GM12873 (cell line): ENCODE results near the gene ZNF747.

Experiments
- TF ChIP-seq, protein P1 (sequence below): IDR thresholded peaks from 2 replicates; pipeline ENCODE4 v1.5.1; 2012; ENCODE audit warnings: low read depth, mild to moderate bottlenecking, moderate library complexity, low read length, control low read depth; ENCODE audit not compliant: insufficient read depth; ENCODE audit errors: missing control alignments

Gene ZNF747

DNA sequence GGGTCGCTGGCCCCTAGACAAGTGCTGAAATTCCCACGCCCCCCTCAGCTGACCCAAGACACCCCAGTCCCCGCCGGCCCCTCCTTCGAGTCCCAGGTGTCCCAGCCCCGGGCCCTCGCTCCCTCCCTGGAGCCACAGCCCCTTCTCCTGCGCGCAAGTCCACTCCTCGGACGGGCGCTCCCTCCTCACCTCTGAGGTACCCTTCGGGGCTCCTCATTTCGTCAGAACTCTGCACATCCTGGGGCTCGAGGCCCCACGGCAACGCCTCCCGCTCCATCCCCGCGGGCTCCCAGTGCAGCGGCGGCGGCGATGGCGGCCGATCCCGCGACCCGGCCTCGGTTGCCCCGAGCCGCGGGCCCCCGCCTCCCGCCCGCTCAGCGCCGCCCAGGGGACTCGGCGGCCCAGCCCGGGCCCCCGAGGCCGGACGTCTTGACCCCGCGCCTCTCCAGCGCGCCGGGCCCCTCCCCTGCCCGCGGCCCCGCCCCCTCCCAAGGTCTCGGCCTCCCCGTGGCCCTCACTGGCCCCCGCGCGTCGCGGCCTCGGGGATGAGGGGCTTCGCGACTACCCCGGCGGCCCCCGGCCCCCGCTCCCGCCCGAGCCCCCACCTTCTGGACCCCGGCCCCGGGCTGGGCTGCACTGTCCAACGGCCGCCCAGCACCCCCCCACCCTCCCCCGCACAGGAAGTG, 8.4 kb downstream of the ZNF747 start, which contains the start of gene ZNF768:
TSS of gene ZNF768 (minus strand) at position 430 of the 686 bp plus-strand sequence. CDS start at position 277, 153 bp downstream.
- TF ChIP-seq, protein P1, sequence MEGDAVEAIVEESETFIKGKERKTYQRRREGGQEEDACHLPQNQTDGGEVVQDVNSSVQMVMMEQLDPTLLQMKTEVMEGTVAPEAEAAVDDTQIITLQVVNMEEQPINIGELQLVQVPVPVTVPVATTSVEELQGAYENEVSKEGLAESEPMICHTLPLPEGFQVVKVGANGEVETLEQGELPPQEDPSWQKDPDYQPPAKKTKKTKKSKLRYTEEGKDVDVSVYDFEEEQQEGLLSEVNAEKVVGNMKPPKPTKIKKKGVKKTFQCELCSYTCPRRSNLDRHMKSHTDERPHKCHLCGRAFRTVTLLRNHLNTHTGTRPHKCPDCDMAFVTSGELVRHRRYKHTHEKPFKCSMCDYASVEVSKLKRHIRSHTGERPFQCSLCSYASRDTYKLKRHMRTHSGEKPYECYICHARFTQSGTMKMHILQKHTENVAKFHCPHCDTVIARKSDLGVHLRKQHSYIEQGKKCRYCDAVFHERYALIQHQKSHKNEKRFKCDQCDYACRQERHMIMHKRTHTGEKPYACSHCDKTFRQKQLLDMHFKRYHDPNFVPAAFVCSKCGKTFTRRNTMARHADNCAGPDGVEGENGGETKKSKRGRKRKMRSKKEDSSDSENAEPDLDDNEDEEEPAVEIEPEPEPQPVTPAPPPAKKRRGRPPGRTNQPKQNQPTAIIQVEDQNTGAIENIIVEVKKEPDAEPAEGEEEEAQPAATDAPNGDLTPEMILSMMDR, result no peak

DNA sequence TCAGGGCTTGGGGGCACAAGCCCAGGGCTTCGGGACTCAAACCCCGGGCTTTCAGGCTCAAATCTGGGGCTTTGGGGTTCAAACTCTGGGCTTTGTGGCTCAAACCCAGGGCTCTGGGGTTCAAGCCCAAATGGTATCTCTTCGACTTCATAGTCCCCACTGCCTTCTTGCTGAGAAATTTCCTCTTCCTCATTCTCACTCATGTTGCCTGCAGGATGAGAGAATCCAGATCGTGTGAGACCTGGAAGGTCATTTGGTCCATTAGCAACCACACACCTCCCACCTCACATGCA, 8.9 kb downstream of the ZNF747 start:
- TF ChIP-seq, protein P1, result no peak

DNA sequence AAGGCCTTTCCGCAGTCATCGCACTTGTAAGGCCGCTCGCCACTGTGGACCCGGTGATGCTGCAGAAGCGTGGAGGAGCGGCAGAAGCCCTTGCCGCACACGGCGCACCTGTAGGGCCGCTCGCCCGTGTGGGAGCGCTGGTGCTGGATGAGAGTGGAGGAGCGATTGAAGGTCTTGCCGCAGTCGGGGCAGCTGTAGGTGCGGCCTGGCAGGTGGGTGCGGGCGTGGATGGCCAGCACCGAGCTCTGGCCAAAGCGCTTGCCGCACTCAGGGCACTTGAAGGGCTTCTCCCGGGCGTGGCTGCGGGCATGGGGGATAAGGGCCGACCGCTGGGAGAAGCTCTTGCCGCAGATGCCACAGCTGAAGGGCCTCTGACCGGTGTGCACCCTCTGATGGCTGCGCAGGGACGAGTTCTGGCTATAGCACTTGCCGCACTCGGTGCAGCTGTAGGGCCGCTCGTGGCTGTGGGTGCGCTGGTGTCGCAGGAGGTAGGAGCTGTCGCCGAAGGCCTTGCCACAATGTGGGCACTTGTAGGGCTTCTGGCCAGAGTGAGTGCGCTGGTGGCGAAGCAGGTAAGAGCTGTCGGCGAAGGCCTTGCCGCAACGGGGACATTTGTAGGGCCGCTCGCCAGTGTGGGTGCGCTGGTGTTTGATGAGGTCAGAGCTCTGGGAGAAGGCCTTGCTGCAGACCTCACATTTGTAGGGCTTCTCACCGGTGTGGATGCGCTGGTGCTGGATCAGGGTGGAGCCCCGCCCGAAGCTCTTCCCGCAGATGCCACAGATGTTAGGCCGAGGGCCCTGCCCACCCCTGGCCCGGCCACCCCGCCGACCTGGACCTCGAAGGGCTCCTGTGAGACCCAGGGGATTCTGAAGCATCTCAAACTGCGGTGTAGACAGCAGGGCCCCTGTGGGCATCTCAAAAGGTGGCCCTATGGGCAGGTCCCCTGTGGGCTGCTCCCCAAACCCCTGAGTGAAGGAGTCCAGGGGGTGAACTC, 9.8 kb downstream of the ZNF747 start:
- TF ChIP-seq, protein P1, result no peak

DNA sequence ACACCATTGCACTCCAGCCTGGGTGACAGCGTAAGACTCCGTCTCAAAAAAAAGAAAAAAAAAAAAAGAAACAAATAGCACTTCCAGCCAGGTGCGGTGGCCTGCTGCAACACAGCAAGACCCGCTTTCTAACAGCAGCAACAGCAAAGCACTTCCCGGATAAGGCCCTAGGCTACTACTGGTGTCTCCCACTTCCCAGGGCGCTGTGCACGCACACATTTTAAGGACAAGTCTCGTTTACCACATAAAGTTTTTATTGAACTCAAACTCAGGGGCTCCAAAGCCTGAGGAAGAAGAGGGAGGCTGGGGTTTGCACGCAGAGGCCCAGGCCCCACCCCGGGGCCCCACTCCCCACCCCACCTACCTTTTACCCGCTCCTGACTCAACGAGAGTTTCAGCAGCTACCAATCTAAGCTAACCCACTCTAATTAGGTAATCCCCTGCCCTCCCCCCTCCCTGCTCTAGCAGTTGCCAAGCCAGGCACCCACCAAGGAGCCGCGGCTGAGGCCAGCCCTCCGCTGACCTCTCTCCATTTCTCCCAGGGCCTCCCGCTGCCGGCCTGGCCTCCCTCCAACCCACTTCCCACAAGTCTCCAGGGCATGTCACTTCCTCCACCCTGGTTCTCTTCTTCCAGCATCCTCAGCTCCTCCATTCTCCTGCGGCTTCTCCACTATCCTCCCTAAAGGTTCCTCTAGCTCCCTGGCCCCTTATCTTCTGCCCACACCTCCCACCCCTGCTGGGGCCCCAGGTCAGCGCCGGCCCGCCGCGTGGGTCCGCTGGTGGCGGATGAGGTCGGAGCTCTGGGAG, 10.7 kb downstream of the ZNF747 start:
- TF ChIP-seq, protein P1, result no peak

DNA sequence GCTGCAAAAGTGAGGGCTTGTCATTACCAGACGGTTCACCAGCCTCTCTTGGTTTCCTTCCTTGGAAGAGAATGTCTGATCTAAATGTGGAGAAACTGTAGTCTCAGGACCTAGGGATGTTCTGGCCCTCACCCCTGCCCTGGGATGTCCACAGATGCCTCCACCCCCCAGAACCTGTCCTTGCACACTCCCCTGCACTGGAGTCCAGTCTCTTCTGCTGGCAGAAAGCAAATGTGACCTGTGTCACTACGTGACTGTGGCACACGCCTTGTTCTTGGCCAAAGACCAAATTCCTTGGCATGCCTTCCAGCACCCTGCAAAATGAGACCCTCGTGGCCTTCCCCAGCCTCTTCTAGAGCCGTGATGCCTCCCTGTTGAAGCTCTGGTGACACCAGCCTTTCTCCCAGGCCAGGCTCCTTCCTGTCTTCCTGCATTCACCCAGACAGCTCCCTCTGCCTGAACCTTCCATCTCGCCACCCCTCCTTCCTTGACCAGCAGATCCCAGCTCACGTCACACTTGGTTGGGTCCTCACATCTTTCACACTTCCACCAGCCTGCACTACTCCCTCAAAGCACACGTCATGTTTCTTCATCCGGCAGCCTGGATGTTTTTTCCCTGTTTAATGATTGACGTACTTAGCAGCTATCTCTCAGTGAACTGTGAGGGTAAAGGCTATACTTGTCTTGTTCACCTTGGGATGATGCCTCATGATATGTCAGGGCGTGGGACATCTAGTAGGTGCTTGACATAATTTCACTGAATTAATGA, 12.6 kb downstream of the ZNF747 start:
- TF ChIP-seq, protein P1, result no peak

DNA sequence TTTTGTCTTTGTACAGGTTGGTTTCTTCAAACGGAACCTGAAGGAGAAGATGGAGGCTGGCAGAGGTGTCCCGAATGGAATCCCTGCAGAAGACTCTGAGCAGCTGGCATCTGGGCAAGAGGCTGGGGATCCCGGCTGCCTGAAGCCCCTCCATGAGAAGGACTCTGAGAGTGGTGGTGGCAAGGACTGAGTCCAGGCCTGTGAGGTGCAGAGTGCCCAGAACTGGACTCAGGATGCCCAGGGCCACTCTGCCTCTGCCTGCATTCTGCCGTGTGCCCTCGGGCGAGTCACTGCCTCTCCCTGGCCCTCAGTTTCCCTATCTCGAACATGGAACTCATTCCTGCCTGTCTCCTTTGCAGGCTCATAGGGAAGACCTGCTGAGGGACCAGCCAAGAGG, 13.2 kb downstream of the ZNF747 start:
- TF ChIP-seq, protein P1, result no peak
